ENCODE data around the gene ICAM2. TPM values are rescaled to one million over a fixed set of nuclear protein-coding genes. Genes with fewer than 3 reads are reported as not detected.
A peak's percentile ranks its signal among the peaks of the same experiment; 100 is the strongest.
"Not testable (repeated sequence)": the region's sequence is repeated elsewhere in the genome, so short reads cannot be mapped to it uniquely, and the experiment has no call there.

ICAM2 gene
- total and polyA plus RNA-seq, 8 donors = 32.3 to 55.4 (median 46.3) TPM

- ATAC-seq = no peak
- DNase-seq = no peak
These were observed 12.1 kb downstream of the ICAM2 start for GRCh38 chr17:64008346-64008745.

GRCh38 chr17:64007838-64008282, 12.6 kb downstream of the ICAM2 start:
- intact Hi-C loops (cut with DNase I) = no loop called here
- no peak overlapping the region for H3K4me3 ChIP-seq
- TF ChIP-seq, protein P1, sequence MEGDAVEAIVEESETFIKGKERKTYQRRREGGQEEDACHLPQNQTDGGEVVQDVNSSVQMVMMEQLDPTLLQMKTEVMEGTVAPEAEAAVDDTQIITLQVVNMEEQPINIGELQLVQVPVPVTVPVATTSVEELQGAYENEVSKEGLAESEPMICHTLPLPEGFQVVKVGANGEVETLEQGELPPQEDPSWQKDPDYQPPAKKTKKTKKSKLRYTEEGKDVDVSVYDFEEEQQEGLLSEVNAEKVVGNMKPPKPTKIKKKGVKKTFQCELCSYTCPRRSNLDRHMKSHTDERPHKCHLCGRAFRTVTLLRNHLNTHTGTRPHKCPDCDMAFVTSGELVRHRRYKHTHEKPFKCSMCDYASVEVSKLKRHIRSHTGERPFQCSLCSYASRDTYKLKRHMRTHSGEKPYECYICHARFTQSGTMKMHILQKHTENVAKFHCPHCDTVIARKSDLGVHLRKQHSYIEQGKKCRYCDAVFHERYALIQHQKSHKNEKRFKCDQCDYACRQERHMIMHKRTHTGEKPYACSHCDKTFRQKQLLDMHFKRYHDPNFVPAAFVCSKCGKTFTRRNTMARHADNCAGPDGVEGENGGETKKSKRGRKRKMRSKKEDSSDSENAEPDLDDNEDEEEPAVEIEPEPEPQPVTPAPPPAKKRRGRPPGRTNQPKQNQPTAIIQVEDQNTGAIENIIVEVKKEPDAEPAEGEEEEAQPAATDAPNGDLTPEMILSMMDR (IDR thresholded peaks at IDR 0.05) = no peak
- H3K4me1 ChIP-seq = peaks cover 19 to 56% of the 10 kb centered on the region in 2 donors
- H3K27ac ChIP-seq = peak overlapping the region; percentile 42 to 61
- ATAC-seq (peak; percentile 2), DNase-seq (no peak)
- H3K36me3 ChIP-seq = peaks cover 0 to 21% of the 10 kb centered on the region in 2 donors
- H3K9me3 ChIP-seq = no peaks in the 10 kb centered on the region
- no peaks in the 10 kb centered on the region for H3K27me3 ChIP-seq

More at GRCh38 chr17:64008346-64008745, 12.1 kb downstream of the ICAM2 start:
- H3K27ac ChIP-seq = peak overlapping the region; percentile 42 to 64
- peaks cover 0 to 16% of the 10 kb centered on the region in 2 donors for H3K36me3 ChIP-seq
- H3K9me3 ChIP-seq = no peaks in the 10 kb centered on the region
- peaks cover 19 to 56% of the 10 kb centered on the region in 2 donors for H3K4me1 ChIP-seq
- no peaks in the 10 kb centered on the region for H3K27me3 ChIP-seq
- H3K4me3 ChIP-seq = no peak overlapping the region
- TF ChIP-seq, protein P1 (IDR thresholded peaks at IDR 0.05) = no peak
- intact Hi-C loops (cut with DNase I) = no loop called here

DNA sequence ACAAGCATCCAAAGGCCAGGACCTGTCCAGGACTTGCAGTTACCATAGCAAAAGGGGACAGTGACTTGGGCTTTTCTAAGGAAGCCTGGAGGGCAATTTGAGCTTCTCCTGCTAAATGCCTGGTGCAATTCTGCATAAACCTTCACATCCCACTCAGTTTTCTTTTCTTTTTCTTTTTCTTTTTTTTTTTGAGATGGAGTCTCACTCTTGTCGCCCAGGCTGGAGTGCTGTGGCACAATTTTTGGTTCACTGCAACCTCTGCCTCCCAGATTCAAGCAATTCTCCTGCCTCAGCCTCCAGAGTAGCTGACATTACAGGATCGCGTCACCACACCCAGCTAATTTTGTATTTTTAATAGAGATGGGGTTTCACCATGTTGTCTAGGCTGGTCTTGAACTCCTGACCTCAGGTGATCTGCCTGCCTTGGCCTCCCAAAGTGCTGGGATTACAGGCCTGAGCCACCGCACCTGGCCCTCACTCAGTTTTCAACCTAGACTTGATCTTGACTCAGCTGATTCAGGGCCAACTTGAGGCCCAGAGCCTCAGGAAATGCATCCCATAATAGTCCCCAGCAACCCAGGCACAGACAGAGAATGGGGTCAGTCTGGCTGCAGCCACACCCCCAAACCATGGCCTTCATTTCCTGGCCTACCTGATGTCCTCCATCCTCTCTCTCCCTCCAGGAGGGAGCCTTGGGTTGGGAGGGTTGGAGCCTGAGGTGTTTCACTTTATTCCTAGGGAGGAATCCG, 13.2 kb downstream of the ICAM2 start:
- H3K9me3 ChIP-seq; ATAC-seq; intact Hi-C loops (cut with DNase I); DNase-seq; H3K27me3 ChIP-seq; H3K4me3 ChIP-seq: not testable (repeated sequence)
- H3K27ac ChIP-seq = peak overlapping the region; percentile 42 to 61
- H3K36me3 ChIP-seq = peaks cover 0 to 27% of the 10 kb centered on the region in 2 donors
- peaks cover 21 to 58% of the 10 kb centered on the region in 2 donors for H3K4me1 ChIP-seq

DNA sequence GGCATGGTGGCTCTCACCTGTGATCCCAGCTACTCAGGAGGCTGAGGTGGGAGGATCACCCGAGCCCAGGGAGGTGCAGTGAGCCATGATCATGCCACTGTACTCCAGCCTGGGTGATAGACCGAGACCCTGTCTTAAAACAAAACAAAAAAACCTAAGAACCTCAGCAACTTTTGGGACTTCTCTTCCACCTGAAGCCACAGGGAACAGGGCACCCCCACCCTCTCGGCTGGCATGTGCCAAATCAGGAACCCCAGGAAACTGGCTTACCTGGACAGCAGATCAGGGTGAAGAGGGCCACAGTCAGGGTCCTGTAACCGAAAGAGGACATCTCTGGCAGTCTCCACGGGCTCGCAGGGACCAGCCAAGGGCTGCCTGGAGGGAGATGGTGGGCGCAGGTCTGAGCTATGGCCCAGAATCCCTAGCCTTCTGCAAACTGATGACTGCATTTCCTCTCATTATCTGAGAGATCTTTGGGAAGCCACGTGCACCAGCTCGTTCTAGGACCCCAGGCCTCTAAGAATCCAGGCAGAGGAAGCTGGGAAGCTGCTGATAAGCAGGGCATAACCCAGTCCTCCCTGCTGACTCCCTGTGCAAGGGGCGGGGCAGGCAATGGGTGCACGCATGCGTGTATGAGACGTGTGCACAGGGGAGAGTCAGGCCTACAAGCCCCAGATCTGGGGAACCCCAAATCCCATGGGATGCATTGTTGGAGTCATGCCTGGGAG, 13.9 kb downstream of the ICAM2 start:
- H3K4me1 ChIP-seq = peaks cover 26 to 66% of the 10 kb centered on the region in 2 donors
- TF ChIP-seq, protein P1 (IDR thresholded peaks at IDR 0.05) = no peak
- intact Hi-C loops (cut with DNase I) = no loop called here
- H3K36me3 ChIP-seq = peaks cover 0 to 29% of the 10 kb centered on the region in 2 donors
- H3K27ac ChIP-seq = peak overlapping the region; percentile 54 to 72
- H3K4me3 ChIP-seq = peak overlapping the region in 1 of 2 donors; percentile 34
- no peaks in the 10 kb centered on the region for H3K27me3 ChIP-seq
- no peaks in the 10 kb centered on the region for H3K9me3 ChIP-seq
- no peak for ATAC-seq
- no peak for DNase-seq

DNA sequence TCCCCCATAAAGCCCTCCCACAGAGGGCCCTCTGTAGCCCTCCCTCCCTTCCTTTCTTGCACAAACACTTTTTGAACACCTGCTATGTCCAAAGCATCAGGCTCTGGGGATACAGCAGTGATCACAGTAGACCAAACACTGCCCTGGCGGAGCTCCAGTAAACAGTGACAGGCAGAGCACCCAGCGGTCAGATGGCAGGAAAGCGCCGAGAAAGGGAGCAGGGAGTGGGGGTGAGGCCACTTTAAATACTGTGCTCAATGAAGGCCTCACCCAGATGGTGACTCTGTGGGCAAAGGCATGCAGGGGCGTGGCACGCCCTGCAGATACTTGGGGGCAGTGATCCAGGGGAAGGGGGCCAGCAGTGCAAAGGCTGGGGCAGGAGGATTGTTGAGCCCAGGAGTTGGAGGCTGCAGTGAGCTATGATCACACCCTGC, 14.7 kb downstream of the ICAM2 start:
- intact Hi-C loops (cut with DNase I) = no loop called here
- ATAC-seq = peak; percentile 65
- peaks cover 0 to 29% of the 10 kb centered on the region in 2 donors for H3K36me3 ChIP-seq
- H3K4me1 ChIP-seq = peaks cover 30 to 74% of the 10 kb centered on the region in 2 donors
- no peaks in the 10 kb centered on the region for H3K27me3 ChIP-seq
- peak overlapping the region; percentile 54 to 72 for H3K27ac ChIP-seq
- TF ChIP-seq, protein P1 (IDR thresholded peaks at IDR 0.05) = no peak
- peak in 2 of 4 donors; percentile 72 to 80 for DNase-seq
- peak overlapping the region in 1 of 2 donors; percentile 34 for H3K4me3 ChIP-seq
- H3K9me3 ChIP-seq = no peaks in the 10 kb centered on the region

Data from left lung (tissue), 10 donors.